HepG2 (cell line): Measurements from ENCODE around the gene VAV2. TPM values are rescaled to one million over a fixed set of nuclear protein-coding genes. Genes with fewer than 3 reads are reported as not detected.
A peak's percentile ranks its signal among the peaks of the same experiment; 100 is the strongest.

Experiments
- ATAD3A ChIP-seq: sonication (generic); formaldehyde crosslinking; IDR thresholded peaks from 2 replicates; pipeline ENCODE4 v1.4.0; 2020; ENCODE audit warnings: missing genetic modification reagents
- CC2D1A ChIP-seq: sonication (generic); formaldehyde crosslinking; IDR thresholded peaks from 2 replicates; pipeline ENCODE4 v1.8.1; 2023; ENCODE audit warnings: mild to moderate bottlenecking, missing genetic modification reagents
- CEBPG ChIP-seq: IDR thresholded peaks from 2 replicates; pipeline ENCODE4 v1.6.1; 2016
- FOXK2 ChIP-seq: fragments of 450-650 bp; IDR thresholded peaks from 2 replicates; pipeline ENCODE4 v1.6.1; 2016
- JUND ChIP-seq: sonication (generic); formaldehyde crosslinking; IDR thresholded peaks from 2 replicates; pipeline ENCODE4 v1.8.0; 2022; ENCODE audit warnings: mild to moderate bottlenecking, missing genetic modification reagents
- KMT2B ChIP-seq: IDR thresholded peaks from 2 replicates; pipeline ENCODE4 v1.6.1; 2016; ENCODE audit warnings: missing genetic modification reagents, missing compliant biosample characterization
- NFYC ChIP-seq: IDR thresholded peaks from 2 replicates; pipeline ENCODE4 v1.6.1; 2016; ENCODE audit warnings: missing genetic modification reagents, missing compliant biosample characterization
- PLRG1 ChIP-seq: fragments of 450-650 bp; conservative IDR thresholded peaks from 2 replicates; pipeline ENCODE4 v1.6.1; 2016
- ZNF207 ChIP-seq: fragments of 450-650 bp; IDR thresholded peaks from 2 replicates; pipeline ENCODE4 v1.6.1; 2016; ENCODE audit warnings: antibody characterized with exemption, borderline replicate concordance
- ZNF253 ChIP-seq: sonication (generic); formaldehyde crosslinking; IDR thresholded peaks from 2 replicates; pipeline ENCODE4 v1.8.0; 2022; ENCODE audit warnings: mild to moderate bottlenecking, missing genetic modification reagents, borderline replicate concordance
- ZNF263 ChIP-seq: sonication (generic); formaldehyde crosslinking; IDR thresholded peaks from 2 replicates; pipeline ENCODE4 v1.4.0; 2020; ENCODE audit warnings: missing genetic modification reagents
- ZNF484 ChIP-seq: sonication (generic); formaldehyde crosslinking; IDR thresholded peaks from 2 replicates; pipeline ENCODE4 v1.5.1; 2020; ENCODE audit warnings: mild to moderate bottlenecking, low read depth, missing genetic modification reagents, borderline replicate concordance
- ZNF839 ChIP-seq: sonication (generic); formaldehyde crosslinking; IDR thresholded peaks from 2 replicates; pipeline ENCODE4 v1.4.0; 2020; ENCODE audit warnings: missing genetic modification reagents, mild to moderate bottlenecking, borderline replicate concordance
- ZSCAN20 ChIP-seq: sonication (generic); formaldehyde crosslinking; IDR thresholded peaks from 2 replicates; pipeline ENCODE4 v1.4.0; 2020; ENCODE audit warnings: missing genetic modification reagents, mild to moderate bottlenecking, borderline replicate concordance
- polyA plus RNA-seq, 8 experiments: library from polyadenylated mRNA; depleted of rRNA in 3 of 8; stranded (reverse) in 7 of 8; unstranded in 1 of 8; fragments of >200 nt; fragmentation: Illumina TruSeq in 4 of 8; extraction: Trizol in 4 of 8; gene quantifications; 2 replicates each; pipeline versions ENCODE4 v1.2.1 to v1.2.3, GENCODE V29; 2011 to 2016; ENCODE audit warnings: low read depth in 4 of 8, missing spikeins in 1 of 8, mixed read lengths in 1 of 8; ENCODE audit not compliant: insufficient read depth in 1 of 8
- total RNA-seq, 5 experiments: library from RNA; depleted of rRNA; stranded (reverse); fragments of >200 nt; fragmentation: Illumina TruSeq; extraction: Trizol; gene quantifications; 2 replicates each; pipeline ENCODE4 v1.2.3, GENCODE V29; 2016; ENCODE audit warnings: low read depth in 1 of 5
- TF ChIP-seq, protein P1 (sequence below): IDR thresholded peaks from 2 replicates; pipeline ENCODE4 v1.6.1; 2016; ENCODE audit warnings: missing genetic modification reagents, missing compliant biosample characterization
- TF ChIP-seq, protein P2 (sequence below): sonication (generic); formaldehyde crosslinking; IDR thresholded peaks from 2 replicates; pipeline ENCODE4 v1.4.0; 2020; ENCODE audit warnings: missing genetic modification reagents
- TF ChIP-seq, protein P3 (sequence below): sonication (generic); formaldehyde crosslinking; IDR thresholded peaks from 2 replicates; pipeline ENCODE4 v1.9.0; 2021; ENCODE audit warnings: missing genetic modification reagents, mild to moderate bottlenecking, borderline replicate concordance
- TF ChIP-seq, protein P4 (sequence below): sonication (generic); formaldehyde crosslinking; IDR thresholded peaks from 2 replicates; pipeline ENCODE4 v1.5.0; 2020; ENCODE audit warnings: mild to moderate bottlenecking, missing genetic modification reagents, moderate library complexity
- TF ChIP-seq, protein P5 (sequence below), 2 experiments: sonication (generic) in 1 of 2; formaldehyde crosslinking in 1 of 2; IDR thresholded peaks; 2 replicates each; pipeline versions ENCODE4 v1.4.0 to v1.6.1; 2016 to 2020; ENCODE audit warnings: borderline replicate concordance in 1 of 2, low read depth in 1 of 2, mild to moderate bottlenecking in 1 of 2, missing genetic modification reagents in 1 of 2

The VAV2 gene
- total and polyA plus RNA-seq, 2 of the 13 experiments (the other 11 are each of a cell fraction or from before 2014, with no cell fraction given), result 22.5 to 22.9 TPM

DNA sequence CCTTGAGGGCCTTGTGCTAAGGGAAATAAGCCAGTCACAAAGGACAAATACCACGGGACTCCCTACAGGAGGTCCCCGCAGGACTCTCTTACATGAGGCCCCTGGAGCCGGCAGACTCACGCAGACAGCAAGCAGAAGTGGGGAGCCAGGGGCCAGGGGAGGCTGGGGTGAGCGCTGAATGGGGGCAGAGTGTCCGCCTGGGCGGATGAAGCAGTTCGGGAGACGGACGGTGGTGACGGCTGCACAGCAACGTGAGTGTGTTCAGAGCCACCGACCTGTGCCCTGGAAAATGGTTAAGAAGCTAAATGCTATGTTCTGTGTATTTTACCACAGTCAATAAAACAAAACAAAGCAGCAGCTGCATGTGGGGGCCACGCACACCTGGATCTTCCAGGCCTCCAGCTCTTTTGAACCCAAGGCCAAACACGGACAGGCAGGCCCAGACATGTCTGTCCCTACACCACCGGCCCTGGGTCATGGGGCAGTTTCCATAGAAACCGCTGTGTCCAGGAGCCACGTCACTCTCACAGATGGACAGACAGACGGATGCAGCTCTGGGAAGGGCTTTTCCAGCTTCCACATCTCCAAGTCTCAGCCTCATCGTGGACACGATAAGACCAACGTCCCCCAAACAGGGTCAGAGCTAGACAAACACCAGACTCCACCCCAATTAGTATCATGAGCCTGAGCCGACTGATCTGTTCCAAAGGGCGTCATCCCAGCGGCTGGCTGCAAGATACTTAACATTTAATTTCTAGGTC is 103.9 kb downstream of the VAV2 start (continued):
- no peak for TF ChIP-seq ZNF207
- TF ChIP-seq, protein P1, sequence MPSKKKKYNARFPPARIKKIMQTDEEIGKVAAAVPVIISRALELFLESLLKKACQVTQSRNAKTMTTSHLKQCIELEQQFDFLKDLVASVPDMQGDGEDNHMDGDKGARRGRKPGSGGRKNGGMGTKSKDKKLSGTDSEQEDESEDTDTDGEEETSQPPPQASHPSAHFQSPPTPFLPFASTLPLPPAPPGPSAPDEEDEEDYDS (CRISPR knock-in tag), result 0 out of 2 replicates have a peak, but pooled peaks have one; percentile 15
- TF ChIP-seq, protein P2, sequence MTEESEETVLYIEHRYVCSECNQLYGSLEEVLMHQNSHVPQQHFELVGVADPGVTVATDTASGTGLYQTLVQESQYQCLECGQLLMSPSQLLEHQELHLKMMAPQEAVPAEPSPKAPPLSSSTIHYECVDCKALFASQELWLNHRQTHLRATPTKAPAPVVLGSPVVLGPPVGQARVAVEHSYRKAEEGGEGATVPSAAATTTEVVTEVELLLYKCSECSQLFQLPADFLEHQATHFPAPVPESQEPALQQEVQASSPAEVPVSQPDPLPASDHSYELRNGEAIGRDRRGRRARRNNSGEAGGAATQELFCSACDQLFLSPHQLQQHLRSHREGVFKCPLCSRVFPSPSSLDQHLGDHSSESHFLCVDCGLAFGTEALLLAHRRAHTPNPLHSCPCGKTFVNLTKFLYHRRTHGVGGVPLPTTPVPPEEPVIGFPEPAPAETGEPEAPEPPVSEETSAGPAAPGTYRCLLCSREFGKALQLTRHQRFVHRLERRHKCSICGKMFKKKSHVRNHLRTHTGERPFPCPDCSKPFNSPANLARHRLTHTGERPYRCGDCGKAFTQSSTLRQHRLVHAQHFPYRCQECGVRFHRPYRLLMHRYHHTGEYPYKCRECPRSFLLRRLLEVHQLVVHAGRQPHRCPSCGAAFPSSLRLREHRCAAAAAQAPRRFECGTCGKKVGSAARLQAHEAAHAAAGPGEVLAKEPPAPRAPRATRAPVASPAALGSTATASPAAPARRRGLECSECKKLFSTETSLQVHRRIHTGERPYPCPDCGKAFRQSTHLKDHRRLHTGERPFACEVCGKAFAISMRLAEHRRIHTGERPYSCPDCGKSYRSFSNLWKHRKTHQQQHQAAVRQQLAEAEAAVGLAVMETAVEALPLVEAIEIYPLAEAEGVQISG, result peak; percentile 44
- TF ChIP-seq ZNF484 (CRISPR knock-in tag), result no peak
- TF ChIP-seq, protein P3, sequence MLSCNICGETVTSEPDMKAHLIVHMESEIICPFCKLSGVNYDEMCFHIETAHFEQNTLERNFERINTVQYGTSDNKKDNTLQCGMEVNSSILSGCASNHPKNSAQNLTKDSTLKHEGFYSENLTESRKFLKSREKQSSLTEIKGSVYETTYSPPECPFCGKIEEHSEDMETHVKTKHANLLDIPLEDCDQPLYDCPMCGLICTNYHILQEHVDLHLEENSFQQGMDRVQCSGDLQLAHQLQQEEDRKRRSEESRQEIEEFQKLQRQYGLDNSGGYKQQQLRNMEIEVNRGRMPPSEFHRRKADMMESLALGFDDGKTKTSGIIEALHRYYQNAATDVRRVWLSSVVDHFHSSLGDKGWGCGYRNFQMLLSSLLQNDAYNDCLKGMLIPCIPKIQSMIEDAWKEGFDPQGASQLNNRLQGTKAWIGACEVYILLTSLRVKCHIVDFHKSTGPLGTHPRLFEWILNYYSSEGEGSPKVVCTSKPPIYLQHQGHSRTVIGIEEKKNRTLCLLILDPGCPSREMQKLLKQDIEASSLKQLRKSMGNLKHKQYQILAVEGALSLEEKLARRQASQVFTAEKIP (CRISPR knock-in tag), result no peak
- TF ChIP-seq, protein P4, sequence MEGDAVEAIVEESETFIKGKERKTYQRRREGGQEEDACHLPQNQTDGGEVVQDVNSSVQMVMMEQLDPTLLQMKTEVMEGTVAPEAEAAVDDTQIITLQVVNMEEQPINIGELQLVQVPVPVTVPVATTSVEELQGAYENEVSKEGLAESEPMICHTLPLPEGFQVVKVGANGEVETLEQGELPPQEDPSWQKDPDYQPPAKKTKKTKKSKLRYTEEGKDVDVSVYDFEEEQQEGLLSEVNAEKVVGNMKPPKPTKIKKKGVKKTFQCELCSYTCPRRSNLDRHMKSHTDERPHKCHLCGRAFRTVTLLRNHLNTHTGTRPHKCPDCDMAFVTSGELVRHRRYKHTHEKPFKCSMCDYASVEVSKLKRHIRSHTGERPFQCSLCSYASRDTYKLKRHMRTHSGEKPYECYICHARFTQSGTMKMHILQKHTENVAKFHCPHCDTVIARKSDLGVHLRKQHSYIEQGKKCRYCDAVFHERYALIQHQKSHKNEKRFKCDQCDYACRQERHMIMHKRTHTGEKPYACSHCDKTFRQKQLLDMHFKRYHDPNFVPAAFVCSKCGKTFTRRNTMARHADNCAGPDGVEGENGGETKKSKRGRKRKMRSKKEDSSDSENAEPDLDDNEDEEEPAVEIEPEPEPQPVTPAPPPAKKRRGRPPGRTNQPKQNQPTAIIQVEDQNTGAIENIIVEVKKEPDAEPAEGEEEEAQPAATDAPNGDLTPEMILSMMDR, result no peak; the same call in 1 of the 2 replicates
- 0 out of 2 replicates have a peak, but pooled peaks have one; percentile 41 for TF ChIP-seq ZNF263 (CRISPR knock-in tag)
- no peak for TF ChIP-seq CEBPG (CRISPR knock-in tag)
- TF ChIP-seq CC2D1A (CRISPR knock-in tag), result no peak
- TF ChIP-seq ZSCAN20 (CRISPR knock-in tag), result no peak
- no peak for TF ChIP-seq ZNF253 (CRISPR knock-in tag)
- TF ChIP-seq PLRG1, result no peak
- TF ChIP-seq, protein P5, sequence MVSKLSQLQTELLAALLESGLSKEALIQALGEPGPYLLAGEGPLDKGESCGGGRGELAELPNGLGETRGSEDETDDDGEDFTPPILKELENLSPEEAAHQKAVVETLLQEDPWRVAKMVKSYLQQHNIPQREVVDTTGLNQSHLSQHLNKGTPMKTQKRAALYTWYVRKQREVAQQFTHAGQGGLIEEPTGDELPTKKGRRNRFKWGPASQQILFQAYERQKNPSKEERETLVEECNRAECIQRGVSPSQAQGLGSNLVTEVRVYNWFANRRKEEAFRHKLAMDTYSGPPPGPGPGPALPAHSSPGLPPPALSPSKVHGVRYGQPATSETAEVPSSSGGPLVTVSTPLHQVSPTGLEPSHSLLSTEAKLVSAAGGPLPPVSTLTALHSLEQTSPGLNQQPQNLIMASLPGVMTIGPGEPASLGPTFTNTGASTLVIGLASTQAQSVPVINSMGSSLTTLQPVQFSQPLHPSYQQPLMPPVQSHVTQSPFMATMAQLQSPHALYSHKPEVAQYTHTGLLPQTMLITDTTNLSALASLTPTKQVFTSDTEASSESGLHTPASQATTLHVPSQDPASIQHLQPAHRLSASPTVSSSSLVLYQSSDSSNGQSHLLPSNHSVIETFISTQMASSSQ (IDR thresholded peaks at IDR 0.05; ENCODE audit: low read depth), result peak; percentile 41; the same call in 1 of the 2 replicates
- TF ChIP-seq, protein P5 (CRISPR knock-in tag; IDR thresholded peaks at IDR 0.05; ENCODE audit: borderline replicate concordance), result peak; percentile 62; the same call in 1 of the 2 replicates
- no peak for TF ChIP-seq NFYC (CRISPR knock-in tag)
- TF ChIP-seq JUND (CRISPR knock-in tag), result no peak
- TF ChIP-seq ZNF839 (CRISPR knock-in tag), result no peak
- no peak for TF ChIP-seq FOXK2
- TF ChIP-seq ATAD3A (CRISPR knock-in tag), result no peak
- TF ChIP-seq KMT2B (CRISPR knock-in tag), result no peak
